GM18861 (cell line): ENCODE results near the gene COL9A2.
A peak's percentile ranks its signal among the peaks of the same experiment; 100 is the strongest.

ENCODE experiments used
- ATAC-seq: cut with Tn5 transposase; IDR thresholded peaks from one replicate; pipeline ENCODE4 v1.9.1; 2021; ENCODE audit not compliant: unreplicated experiment

Gene COL9A2

DNA sequence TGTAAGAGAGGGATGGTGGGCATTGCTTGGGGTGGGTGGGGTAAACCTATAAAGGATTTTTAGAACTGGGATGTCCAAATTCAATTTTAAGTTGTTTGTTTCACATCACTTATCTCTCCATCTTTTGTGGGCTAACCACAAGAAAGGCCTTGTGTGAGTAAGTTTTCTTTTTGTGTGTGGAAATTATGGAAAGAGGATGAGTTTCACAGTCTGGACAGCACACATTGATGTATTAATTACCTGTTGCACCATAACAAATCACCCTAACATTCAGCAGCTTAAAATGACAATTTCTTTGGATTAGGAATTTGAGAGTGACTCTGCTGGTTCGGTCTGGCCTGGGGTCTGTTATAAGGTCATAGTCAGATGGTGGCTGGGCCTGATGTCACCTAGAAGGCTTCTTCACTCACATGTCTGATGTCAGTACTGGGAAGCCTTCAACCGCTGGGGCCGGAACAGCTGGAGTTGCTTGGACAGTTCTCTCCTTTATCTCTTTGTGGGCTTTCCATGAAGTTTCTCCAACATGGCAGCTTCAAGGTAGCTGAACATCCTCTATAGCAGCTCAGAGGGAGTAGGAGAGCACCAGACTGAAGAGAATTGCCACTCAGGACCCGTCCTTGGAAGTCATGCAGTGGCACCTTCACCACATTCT is 2.0 kb upstream of the COL9A2 start:
- ATAC-seq: no peak

DNA sequence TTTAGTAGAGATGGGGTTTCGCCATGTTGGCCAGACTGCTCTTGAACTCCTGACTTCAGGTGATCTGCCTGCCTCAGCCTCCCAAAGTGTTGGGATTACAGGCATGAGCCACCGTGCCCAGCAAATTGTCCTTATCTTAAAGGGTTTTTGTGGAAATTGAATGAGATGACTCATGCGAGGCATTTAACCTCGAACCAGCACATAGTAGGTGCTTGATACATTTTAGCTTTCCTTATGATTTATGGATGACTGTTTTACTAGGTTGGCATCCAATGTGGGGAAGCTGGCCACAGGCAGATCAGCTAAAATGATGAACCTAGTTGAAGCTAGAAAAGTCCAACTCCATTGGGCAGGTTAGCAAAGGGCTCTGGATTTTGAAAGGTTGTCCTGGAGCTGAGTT is 1.4 kb upstream of the COL9A2 start:
- ATAC-seq: no peak

DNA sequence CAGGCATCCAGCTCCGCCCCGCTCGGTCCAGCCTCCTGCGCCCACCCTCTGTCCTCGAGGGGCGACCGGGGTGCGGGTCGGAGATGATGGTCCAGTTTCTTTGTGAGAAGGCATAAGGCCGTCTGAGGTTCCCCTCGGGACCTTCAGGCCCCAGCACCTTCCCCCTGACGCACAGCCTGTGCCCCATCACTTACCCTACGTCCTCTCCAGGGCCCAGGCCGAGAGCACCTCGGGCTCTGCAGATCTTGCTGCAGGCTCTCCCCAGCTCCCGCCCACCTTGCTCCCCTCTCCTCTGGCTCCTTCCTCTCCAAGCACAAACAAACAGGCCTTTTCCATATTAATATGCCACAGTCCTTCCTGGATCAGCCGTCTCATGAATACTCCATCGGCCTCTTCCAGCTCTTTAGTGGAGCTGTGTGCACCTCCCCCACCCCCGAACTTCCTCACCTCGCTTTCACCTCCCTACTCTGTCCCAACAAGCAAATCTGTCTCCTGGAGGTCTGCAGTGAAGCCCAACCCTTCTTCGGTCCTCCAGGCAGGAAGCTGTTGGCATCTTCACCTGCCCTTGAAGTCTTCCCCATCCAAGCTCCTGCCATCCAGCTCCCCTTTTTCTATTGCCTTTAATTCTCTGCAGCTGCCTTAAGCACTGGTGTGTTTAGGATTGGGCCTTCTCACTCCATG is 448 bp upstream of the COL9A2 start:
- no peak for ATAC-seq

DNA sequence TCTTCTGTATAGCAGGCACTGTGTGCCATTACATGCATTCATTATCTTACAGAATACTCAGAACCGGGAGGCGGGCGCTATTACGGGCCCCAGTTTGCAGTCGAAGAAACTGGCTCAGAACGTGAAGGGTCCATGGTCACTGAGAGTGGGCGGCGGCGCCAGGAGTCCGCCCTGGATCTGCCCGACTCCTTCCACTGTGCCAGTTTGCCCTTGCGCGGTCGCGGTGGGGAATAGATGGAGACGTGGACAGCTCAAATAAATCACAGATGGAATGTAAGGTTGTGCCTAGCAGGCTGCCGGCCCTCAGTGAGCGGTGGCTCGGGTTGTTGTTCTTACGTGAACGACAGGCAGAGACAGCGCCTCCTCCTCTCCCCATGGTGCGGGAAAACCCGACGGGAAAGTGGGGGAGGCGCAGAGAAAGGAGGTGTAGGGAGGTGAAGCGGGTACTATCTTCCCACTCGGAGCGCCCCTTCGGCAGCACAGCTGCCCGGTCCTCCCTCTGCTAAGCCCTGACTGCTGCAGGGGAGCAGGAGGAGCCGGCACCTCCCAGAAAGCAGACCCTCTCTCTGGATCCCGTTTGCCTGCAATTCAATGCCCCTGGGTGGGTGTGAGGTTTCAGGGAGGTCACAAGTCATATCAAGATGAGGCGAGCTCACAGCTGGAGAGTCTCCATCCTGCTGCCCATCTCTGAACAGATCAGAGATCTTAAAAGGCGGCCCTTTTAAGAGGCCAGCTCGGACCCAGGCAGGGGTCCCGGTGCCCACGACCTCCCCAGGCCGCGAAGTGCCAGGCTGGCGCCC is 1.1 kb downstream of the COL9A2 start:
- no peak for ATAC-seq

DNA sequence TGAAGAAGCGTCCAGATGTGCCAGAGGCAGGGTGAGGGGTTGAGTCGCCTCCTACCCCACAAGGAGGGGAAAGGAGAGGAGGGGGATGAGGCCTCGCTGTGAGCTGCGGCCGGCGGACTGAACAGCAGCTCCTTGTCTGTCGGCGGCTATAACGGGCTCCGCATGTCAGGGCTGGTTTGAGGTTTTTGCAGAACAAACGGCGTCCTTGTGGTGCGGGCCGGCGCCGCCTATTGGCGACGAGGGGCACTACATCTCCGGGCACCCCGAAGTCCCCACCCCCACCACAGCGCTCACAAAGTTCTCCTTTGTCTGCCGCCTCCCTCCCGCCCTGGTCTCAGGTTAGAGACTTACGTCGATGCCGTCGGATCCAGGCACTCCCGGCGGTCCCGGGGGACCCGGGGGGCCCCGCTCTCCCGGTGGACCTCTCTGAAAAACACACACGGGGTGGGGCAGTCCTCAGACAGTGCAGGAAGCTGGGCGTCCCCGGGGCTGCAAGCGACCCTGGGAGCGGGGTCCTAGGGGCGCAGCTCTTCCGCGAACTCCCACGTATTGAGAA is 1.8 kb downstream of the COL9A2 start:
- ATAC-seq: peak; percentile 30

DNA sequence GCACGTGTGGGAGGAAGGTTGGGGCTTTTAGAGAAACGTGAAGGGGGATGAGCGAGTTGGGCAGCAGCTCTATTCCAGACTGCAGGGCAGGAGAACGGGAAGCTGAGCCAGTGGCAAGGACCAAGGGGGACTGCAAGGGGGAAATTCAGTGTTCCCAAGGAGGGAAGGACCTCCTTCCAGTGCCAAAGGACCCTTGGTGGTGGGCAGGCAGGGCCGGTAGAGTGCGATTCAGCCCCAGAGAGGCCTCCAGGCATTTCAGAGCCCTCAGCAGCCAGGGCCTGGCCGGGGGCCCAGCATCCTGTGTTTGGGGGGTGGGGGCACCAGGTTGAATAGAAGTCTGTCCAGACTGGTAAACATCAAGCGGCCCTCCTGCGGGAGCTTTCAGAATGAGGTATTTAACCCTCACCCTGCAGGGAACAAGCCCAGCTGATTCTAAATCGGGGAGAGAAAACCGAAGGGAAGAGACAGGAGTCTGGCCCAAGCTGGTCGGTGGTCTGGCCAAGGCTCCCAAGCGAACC is 2.3 kb downstream of the COL9A2 start:
- no peak for ATAC-seq

DNA sequence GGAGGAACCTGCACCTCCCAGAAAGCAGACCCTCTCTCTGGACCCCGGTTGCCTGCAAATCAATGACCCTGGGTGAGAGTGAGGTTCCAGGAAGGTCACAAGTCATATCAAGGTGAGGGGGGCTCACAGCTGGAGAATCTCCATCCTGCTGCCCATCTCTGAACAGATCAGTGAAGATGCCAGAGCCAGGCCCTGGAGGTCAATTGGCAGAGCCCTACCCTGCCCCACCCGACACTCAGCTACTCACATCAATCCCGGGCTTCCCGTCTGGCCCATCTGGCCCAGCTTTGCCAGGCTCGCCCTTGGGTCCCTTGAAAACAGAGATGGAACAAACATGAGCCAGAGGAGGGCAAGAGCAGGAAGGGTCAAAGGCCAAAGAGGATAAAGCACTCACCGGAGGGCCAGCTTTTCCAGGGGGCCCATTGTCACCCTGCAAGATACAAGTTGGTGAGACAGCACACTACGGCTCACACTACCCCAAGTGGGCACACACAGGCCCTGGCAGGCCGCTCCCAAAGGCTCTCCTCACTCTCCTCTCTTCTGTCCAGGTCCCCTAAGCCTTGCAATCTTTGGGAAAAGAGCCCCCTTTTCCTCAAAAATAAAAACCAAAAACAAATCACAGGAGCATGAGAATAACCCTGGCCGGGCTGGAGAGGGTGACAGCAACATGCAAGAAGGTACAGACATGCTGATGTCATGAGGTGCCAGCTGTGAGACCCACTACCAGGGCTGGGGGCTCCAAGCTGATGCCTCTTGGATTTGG is 2.9 kb downstream of the COL9A2 start:
- ATAC-seq: no peak

DNA sequence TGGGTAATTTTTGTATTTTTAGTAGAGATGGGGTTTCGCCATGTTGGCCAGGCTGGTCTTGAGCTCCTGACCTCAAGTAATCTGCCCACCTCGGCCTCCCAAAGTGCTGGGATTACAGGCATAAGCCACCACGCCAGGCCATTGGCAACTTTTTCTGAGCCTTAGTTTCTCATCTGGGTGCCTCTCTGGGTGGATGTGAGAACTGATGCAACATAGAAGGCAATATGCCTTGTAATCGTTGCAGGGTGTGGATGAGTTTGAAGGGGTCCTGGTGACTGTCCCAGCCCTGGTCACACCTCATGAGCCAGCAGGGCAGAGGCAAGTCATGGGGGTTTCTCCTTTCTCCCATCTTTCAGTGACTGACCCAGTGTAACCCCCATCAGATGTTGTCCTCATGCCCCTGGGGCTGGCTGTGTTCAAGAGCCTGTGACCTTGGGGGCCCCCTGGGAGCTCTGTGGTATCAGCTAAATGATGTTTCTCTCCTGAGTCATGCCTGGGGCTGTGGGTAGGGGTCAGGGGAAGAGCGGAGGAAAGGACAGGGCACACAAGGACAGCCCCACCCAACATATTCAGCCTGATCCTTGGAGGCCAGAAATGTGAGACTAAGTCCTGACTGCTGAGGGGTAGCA is 3.6 kb downstream of the COL9A2 start:
- peak; percentile 42 for ATAC-seq

DNA sequence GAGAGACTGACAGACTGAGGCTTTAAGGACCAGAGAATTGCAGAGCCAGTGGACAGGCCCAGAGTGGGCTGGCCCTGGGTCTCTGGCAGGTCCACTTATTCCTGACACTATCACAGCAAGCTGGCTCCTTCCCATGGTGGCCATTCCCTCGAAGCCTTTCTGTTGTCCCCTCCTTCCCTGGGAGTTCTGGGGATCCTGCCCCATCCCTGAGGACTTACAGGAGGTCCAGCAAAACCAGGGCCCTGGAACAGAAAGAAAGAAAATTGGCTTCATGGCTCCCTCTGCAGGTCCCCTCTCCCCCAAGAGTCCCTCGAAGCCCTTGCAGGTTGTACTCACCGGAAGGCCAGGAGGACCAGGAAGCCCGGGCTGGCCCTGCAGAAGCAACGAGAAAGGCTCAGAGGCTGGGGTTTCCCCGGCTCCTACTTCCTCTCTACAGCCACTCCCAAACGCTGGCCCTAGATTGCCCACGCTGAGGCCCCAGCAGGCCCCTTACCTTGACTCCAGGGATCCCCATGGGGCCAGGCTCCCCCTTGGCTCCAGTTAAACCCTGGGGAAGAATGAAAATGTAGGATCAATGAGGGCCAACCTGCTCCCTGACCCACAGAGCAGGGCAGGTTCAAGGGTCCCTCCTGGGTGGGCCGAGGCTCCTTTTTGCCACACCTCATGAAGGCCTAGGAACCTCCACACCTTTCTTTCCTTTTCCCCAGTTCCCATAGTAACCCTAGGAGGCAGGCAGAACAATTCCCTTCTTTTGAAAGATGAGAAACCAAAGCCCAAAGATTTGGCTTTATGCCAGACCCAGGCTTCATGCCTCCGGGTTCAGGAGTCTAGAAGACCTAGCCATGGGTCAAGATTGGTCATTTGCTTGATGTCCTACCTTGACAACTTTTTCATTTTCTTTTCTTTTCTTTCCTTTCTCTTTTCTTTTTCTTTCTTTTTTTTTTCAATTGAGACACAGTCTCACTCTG is 4.6 kb downstream of the COL9A2 start:
- ATAC-seq: no peak

DNA sequence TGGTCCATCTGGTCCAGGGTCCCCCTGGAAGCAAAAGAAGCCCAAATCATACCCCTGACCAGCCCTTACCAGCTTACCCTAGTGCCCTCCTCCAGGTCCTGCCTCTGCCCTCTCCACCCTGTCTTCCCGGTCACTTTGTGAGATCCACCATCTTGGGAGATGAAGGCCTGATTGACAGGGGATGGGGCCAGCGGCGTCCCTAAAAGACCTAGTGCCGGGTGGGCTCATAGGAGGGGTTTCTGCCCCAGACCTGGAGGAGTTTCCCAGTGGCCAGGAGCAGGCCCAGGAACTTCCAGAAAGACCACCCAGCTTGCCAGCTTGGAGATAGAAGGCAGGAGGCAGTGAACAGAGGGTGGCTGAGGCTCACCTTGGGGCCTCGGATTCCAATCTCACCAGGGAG is 5.4 kb downstream of the COL9A2 start:
- ATAC-seq: no peak

DNA sequence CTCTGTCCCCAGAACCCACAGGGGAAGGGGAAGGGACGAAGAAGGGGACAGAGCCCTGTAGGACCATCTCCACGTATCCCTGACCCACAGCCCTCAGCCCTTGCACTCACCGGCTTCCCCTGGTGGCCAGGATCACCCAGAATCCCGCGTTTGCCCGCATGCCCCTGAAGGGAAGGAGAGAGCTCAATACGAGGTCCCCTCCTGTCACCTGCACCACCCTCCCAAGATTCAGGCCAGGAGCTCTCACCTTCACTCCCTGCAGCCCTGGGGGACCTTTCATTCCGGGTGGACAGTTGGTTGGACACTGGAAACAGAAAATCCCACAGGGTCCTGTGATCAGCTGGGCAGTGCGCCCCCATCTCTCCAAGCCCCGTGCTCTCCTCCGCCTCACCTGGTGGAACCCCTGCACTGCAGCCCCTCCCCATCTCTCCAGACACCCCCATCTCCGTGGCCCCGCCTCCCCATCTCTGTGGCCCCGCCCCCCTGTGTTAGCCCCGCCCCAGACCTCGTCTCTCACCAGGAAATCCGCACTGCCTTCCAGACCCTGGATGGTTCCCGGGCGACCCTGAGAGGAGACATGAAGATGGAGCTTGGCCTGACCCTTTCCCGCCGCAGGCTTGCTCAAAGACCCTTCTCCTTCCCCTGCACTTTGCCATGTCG is 6.0 kb downstream of the COL9A2 start:
- ATAC-seq: no peak

DNA sequence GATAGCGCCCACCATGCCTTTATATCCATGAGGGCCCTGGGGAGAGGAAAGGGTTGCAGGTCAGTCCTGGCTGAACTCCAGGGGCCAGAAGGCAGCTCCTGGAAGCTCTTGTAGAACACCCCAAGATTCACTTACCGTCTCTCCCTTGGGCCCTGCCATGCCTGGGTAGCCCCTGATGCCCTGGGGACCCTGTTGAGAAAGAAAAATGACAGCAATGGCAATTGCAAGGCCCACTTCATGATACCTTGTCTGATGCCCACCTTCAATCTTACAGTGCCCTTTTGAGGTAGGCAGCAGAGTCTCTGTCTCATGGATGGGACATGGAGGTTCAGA is 7.0 kb downstream of the COL9A2 start:
- ATAC-seq: no peak

DNA sequence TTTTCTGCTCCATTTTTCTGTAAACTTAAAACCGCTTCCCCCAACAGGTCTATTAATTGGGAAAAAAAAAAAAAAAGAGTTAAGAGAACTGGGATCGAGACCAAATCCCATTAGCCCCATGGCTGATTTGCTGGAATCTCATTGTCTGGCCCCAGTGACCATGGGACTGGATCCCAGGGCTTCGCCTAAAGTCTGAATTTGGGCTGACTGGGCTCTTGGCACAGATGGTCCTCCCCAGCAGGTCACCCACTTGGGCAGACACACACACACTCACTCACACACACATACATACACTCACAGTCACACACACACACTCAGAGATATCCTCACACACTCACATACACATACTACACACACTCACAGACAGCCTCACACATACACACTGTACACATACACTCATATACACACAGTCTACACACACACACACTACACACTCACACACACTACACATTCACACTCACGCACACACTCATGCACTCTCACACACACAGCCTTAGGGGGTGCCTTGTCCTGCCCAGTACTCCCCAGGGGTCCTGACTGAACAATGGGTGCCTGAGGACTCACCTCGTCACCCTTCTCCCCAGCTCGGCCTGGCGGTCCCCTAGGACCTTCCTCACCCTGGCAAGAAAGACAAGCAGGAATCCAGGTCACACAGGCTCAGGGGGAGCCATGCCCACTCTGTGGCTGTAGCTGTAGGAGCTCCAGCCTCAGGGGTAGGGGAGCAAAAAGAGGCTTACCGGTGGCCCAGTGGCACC is 7.5 kb downstream of the COL9A2 start:
- no peak for ATAC-seq

DNA sequence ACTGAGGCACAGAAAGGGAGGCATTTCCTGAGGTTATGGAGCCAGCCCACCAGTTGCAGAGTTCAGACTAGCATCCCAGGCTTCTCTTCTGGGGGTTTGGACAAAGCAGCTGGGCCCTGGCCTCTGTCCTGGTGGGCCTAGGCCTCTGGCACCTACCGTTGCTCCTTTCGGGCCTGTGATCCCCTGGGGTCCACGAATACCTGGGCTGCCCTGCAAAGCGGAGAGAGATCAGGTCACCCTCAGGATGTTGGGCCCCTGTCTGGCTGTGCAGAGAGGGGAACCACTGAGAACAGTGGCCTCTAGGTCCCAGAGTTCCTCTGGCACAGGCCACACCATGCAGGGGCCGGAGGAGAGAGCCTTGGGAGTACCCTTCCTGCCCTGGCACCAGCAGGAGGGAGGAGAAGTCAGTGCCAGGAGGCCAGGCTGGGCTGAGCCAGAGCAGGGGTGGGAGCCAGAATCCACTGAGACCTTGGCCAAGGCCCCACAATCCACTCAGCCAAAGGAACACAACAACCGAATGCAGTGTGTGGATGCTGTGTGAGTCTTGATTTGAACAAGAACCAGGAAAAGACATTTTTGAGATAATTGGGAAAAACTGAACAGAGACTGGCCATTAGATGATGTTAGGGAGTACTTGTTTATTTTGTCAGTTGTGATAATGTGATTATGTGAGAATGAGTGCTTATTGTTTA is 8.9 kb downstream of the COL9A2 start:
- ATAC-seq: no peak

DNA sequence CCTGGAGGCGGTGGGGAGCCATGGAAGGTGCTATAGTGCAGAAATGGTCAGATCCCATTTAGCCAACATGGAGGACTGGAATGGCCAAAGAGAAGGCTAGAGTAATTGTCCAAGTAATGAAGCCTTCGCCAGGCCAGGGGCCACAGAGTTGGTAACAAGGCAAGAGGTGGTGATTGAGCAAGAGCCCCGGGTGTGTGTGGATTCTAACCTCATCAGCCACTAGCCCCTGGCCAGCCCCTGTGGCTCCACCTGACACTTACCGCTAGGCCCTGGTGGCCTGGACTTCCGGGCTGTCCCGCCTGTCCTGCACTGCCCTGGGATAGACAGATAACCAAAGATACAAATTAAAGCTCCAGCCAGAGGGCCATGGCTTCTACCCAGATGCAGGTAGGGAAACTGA is 9.9 kb downstream of the COL9A2 start:
- no peak for ATAC-seq

DNA sequence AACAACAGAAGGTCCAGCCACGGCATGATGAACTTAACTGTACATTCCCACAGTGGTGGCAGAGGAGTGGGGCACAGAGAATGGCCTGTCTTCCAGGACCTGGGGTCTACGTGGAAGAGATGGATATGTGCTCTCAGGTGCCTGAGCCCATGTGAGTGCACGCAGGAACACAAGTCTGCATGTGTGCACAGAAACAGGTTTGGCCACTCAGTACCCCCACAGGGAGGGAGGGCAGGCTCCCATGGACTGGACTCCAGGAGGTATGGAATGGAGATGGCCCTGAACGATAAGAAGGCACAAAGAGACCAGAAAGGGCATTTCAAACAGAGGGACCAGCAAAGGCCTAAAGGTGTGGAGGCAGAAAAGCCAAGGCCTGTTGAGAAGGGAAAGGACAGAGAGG is 10.8 kb downstream of the COL9A2 start:
- ATAC-seq: no peak

DNA sequence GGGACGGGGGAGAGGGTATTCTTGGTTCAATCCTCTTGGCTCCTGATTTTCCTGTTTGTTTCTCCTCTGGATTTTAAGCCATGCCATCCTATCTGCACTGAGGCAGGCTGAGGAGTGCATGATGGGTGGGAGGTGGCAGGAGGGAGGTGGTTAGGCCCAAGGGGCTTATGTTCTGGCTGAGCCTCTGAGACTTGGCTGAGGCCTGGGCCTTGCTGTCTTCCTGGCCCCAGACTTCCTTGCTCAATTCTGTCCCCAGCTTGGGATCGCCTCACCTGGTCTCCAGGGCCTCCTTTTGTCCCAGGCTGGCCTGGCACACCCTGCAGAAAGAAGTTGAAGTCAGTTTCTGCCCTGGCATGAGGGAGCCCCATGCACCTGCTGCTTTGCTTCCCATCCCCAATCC is 11.2 kb downstream of the COL9A2 start:
- no peak for ATAC-seq

DNA sequence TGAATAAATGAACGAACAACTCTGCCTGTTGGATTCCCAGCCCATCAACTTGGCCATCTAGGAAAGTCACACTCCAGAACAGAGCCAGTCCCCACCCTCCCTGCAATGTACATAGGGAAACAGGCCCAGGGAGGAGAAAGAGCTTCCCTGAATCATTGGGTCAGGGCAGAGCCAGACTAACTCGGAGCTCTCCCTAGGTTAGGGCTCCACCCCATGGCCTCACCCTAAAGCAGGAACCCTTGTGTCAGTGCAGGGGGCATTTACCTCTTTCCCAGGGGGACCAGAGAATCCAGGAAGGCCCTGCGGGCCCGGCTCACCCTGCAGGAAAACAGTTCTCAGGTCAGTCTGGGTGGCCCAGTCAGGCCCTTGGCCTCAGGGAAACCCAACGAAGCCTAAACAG is 11.6 kb downstream of the COL9A2 start:
- ATAC-seq: no peak
